HG03097 (cell line): ENCODE measurements around the gene OSBPL10.

Experiments
- ATAC-seq: cut with Tn5 transposase; IDR thresholded peaks from one replicate; pipeline ENCODE4 v1.9.1; 2021; ENCODE audit not compliant: unreplicated experiment, low FRiP score

The OSBPL10 gene

GRCh38 chr3:31754575-31755278 is 226.3 kb downstream of the OSBPL10 start:
- ATAC-seq, result peak; percentile 90

DNA sequence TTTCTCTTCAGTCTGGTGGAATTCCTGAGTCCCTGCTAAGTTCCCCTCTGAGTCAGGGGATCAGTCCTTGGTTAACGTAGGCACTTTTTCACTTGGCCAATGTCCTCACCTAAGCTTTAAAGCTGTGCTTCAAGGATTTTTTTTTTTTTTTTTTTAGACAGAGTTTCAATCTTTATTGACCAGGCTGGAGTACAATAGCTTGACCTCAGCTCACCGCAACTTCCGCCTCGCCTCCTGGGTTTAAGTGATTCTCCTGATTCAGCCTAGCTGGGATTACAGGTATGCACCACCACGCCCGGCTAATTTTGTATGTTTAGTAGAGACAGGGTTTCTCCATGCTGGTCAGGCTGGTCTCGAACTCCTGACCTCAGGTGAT is 228.0 kb downstream of the OSBPL10 start:
- ATAC-seq, result no peak

GRCh38 chr3:31752305-31753049 is 228.6 kb downstream of the OSBPL10 start:
- ATAC-seq, result no peak

GRCh38 chr3:31750341-31750740 is 230.7 kb downstream of the OSBPL10 start:
- no peak for ATAC-seq

GRCh38 chr3:31748933-31749295 is 232.1 kb downstream of the OSBPL10 start:
- no peak for ATAC-seq

DNA sequence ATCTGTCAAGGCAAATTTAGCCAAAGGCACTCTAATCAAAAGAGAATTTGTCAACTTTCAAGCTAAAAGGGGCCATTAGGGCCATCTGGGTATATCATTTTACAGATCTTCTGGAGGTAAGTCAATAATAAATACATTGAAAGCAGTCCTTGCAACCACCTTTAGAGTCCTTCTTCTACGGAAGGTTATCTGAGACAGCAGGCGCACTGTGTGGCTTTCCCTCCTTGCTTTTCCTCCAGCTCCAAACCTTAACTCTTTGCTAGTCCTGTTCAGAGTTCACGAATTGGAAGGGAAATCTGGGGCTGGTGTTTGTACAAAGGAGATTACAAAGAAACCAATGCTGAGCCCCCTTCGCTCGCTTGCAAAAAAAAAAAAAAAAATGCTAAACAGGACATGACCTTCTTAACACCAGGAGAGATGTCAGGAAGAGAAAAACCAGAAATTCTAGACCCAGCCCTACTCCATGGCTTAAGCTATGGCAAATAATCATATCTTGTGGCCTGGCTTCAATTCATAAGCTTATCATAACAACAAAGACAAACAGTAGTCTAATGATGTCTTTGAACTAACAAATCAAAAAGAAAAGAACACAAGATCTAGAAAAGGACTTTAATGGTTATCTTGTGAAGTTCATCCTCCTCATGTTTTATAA is 232.7 kb downstream of the OSBPL10 start:
- ATAC-seq, result no peak

GRCh38 chr3:31747785-31748184 is 233.3 kb downstream of the OSBPL10 start:
- no peak for ATAC-seq

DNA sequence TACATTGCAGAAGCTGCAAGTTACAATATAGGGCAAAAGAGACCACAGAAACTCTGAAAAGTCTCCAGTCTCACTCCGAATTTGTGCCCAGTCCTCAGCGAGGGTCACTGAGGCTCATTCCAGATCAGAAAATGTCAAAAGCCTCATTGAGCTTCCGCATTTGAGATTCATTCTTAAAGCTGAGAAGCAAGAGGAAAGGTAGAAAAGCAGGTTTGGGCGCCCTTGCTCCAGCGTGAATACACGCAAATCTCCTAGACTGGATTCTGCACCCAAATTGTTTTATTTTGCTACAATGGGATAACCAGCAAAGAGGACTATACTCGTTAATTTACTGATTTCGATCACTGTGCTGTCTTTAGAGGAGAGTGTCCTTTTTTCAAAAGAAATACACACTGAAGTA is 236.1 kb downstream of the OSBPL10 start:
- ATAC-seq, result no peak

GRCh38 chr3:31743331-31744089 is 237.6 kb downstream of the OSBPL10 start:
- no peak for ATAC-seq

DNA sequence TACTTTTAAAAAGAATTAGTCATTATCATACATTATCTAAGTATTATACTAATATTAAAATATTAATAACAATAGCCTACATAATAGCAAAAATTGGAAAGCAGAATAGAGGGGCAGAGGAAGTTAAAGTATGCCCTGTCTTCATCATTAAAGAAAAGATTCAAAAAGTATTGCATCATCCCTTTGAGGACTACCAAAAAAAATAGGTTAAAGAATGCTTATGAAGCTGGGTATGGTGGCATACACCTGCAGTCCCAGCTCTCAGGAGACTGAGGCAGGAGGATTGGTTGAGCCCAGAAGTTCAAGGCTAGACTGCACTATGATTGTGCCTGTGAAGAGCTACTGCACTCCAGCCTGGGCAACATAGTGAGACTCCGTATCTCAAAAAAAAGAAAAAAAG is 240.7 kb downstream of the OSBPL10 start:
- ATAC-seq, result no peak

- no peak for ATAC-seq
These were observed 242.7 kb downstream of the OSBPL10 start for GRCh38 chr3:31738412-31738811.

- ATAC-seq, result no peak
These were observed 245.4 kb downstream of the OSBPL10 start for GRCh38 chr3:31735667-31736066.

GRCh38 chr3:31733234-31733667 is 247.8 kb downstream of the OSBPL10 start:
- ATAC-seq, result no peak

- no peak for ATAC-seq
These were observed 248.5 kb downstream of the OSBPL10 start for GRCh38 chr3:31732548-31732947.

DNA sequence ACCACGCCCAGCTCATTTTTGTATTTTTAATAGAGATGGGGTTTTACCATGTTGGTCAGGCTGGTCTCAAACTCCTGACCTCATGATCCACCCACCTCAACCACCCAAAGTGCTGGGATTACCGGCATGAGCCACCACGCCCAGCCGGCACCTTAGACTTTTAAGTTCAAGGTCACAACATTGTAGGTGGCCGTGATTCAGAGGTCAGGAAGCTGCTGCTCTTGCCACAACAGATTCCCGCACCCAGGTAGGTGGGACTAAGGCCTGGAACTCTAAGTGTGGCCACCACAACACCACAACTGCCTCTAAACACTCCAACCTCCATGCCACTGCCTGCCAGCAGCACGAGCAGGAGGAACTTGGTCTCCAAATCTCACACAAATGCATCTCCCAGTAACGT is 251.5 kb downstream of the OSBPL10 start:
- ATAC-seq, result no peak

DNA sequence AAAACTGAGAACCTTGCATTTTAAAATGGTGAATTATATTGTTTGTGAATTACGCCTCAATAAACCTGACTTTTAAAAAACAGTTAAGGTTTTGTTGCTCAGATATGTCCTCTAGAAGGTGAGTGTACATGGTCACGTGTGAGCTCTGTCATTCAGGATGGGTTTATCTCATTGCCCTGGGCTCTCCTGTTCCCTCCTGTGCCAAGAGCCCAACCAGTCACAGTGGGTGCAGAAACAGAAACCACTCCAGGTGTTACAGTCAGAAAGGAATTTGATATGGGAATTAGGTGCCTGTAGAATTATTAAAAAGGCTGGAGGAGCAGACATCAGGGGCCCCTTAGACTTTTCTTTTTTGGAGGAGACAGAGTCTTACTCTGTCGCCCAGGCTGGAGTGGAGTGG is 252.0 kb downstream of the OSBPL10 start:
- ATAC-seq, result no peak

- ATAC-seq, result no peak
These were observed 252.7 kb downstream of the OSBPL10 start for GRCh38 chr3:31728403-31728802.

DNA sequence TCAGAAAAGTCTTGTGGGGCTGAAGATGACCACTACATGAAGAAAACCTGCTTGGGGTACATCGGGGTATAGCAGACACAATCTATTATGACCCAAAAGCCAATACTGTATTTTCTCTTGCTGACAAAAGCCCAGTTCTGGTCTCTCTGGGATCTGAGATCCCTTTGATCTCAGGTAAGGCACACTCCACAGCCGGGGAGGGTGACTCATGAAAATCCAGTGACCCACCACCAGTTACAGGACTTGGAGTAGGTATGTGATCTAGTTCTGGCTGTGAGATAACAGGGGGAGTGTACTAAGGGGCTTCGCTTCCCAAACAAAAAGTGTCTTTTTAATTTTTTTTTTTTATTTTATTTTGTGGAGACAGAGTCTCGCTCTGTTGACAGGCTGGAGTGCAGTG is 255.1 kb downstream of the OSBPL10 start:
- no peak for ATAC-seq

GRCh38 chr3:31725568-31725967 is 255.5 kb downstream of the OSBPL10 start:
- ATAC-seq, result no peak

DNA sequence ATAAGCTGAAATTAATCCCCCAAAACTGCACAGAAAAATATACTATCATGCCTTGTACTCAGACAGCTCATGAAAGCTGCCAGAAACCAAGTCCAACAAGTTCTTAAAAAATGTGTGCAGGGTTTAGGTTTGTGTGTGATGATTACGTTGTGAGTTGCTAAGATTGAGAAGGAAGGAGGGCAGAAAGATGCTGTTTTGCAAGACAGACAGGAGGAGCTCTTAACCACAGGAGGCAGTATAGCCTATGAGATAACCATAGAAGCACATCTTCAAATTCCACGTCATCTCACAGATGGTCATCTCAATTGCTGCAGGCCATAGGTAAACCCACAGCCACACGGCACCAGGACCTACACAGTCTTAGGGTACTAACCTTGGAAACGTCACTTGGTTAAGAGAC is 256.4 kb downstream of the OSBPL10 start:
- ATAC-seq, result no peak

DNA sequence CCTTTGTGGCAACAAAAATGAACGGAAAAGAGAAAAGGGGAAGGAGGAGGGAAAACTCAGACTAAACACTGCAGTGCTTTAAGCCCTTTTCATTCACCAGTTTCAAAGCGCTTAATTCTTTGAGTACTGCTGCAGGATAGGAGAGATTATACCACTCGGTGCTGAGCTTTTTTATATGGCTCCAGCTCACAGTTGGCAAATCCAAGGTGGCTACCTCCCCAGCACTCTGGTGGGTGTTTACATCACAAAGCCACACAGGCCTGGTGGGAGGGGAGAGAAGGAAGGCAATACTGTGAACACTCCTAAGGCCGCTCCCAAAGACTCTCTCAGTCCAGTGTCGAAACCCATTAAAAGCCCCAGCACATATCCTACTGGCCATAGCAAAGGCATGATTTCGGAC is 256.9 kb downstream of the OSBPL10 start:
- ATAC-seq, result no peak
